Measurements from ENCODE around the gene ATMIN.

ATMIN gene

DNA sequence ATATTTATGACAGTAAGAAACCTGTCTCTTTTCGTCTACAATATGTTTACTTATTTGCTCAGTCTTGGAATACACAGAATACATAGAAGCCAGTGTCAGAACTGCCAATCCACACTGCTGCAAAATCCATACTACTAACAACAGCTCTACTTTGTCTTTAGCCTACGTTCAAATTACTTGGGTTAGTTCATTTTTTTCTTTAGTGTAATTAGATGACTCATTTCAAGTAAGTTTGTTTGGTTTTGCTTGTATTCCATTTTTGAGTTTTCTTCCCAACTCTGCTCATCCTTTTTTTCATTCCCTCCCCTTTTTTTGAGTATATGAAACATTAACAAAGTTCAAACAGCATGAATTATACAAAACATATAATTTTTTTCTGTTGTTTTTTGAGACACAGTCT, 45.8 kb upstream of the ATMIN start:
- H3K27me3 ChIP-seq (ENCODE audit: insufficient read depth, low read length, poor library complexity), result no peaks in the 10 kb centered on the region
- H3K27ac ChIP-seq (ENCODE audit: low read length), result no peak overlapping the region
- no peak overlapping the region for H2AFZ ChIP-seq (ENCODE audit: low read depth, low read length)
- peaks cover 18% of the 10 kb centered on the region; the same call in 1 of the 2 replicates for H3K36me3 ChIP-seq (ENCODE audit: insufficient read depth, low read length)
- H3K9ac ChIP-seq (ENCODE audit: low read depth, low read length), result no peak overlapping the region
- no peak for ATAC-seq (ENCODE audit: insufficient read depth, low read depth)
- no peak overlapping the region for H3K4me3 ChIP-seq (ENCODE audit: low read depth in 1 of 2, low read length in 2 of 2)
- peaks cover 96% of the 10 kb centered on the region for H3K79me2 ChIP-seq (ENCODE audit: insufficient read depth, low read length)
- no peaks in the 10 kb centered on the region for H3K9me3 ChIP-seq (ENCODE audit: insufficient read depth, low read length, severe bottlenecking)
- peaks cover 32% of the 10 kb centered on the region; the same call in 1 of the 2 replicates for H4K20me1 ChIP-seq (ENCODE audit: insufficient read depth, low read length)
- no peaks in the 10 kb centered on the region for H3K4me1 ChIP-seq (ENCODE audit: insufficient read depth, low read length)
- TF ChIP-seq, protein P1, sequence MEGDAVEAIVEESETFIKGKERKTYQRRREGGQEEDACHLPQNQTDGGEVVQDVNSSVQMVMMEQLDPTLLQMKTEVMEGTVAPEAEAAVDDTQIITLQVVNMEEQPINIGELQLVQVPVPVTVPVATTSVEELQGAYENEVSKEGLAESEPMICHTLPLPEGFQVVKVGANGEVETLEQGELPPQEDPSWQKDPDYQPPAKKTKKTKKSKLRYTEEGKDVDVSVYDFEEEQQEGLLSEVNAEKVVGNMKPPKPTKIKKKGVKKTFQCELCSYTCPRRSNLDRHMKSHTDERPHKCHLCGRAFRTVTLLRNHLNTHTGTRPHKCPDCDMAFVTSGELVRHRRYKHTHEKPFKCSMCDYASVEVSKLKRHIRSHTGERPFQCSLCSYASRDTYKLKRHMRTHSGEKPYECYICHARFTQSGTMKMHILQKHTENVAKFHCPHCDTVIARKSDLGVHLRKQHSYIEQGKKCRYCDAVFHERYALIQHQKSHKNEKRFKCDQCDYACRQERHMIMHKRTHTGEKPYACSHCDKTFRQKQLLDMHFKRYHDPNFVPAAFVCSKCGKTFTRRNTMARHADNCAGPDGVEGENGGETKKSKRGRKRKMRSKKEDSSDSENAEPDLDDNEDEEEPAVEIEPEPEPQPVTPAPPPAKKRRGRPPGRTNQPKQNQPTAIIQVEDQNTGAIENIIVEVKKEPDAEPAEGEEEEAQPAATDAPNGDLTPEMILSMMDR (IDR thresholded peaks at IDR 0.05; ENCODE audit: borderline replicate concordance, extremely low read depth, low read length, poor library complexity, severe bottlenecking), result no peak
- TF ChIP-seq EZH2 (IDR thresholded peaks at IDR 0.05; ENCODE audit: borderline replicate concordance, low read depth, low read length, severe bottlenecking), result no peak
- DNase-seq, result no peak
- no peak overlapping the region for H3K4me2 ChIP-seq (ENCODE audit: insufficient read depth, low read length)

DNA sequence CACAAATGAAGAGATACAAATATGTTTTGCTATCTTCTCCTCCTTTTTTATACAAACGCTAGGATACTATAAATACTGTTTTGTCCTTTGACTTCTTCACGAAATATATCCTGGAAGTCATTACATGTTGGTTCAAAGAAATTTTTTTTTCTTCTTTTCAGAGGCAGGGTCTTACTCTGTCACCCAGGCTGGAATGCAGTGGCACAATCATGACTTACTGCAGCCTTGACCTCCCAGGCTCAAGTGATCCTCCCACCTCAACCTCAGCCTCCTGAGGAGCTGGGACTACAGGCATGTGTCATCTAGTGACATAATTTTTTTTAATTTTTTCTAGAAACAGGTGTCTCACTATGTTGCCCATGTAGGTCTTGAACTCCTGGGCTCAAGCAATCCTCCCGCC, 45.1 kb upstream of the ATMIN start:
- no peak overlapping the region for H2AFZ ChIP-seq (ENCODE audit: low read depth, low read length)
- no peaks in the 10 kb centered on the region for H3K4me1 ChIP-seq (ENCODE audit: insufficient read depth, low read length)
- peaks cover 98% of the 10 kb centered on the region for H3K79me2 ChIP-seq (ENCODE audit: insufficient read depth, low read length)
- no peak for ATAC-seq (ENCODE audit: insufficient read depth, low read depth)
- H3K9me3 ChIP-seq (ENCODE audit: insufficient read depth, low read length, severe bottlenecking), result no peaks in the 10 kb centered on the region
- H3K4me3 ChIP-seq (ENCODE audit: low read depth in 1 of 2, low read length in 2 of 2), result no peak overlapping the region
- H3K27ac ChIP-seq (ENCODE audit: low read length), result no peak overlapping the region
- no peak overlapping the region for H3K9ac ChIP-seq (ENCODE audit: low read depth, low read length)
- peaks cover 32% of the 10 kb centered on the region; the same call in 1 of the 2 replicates for H4K20me1 ChIP-seq (ENCODE audit: insufficient read depth, low read length)
- H3K27me3 ChIP-seq (ENCODE audit: insufficient read depth, low read length, poor library complexity), result no peaks in the 10 kb centered on the region
- peaks cover 24% of the 10 kb centered on the region; the same call in 1 of the 2 replicates for H3K36me3 ChIP-seq (ENCODE audit: insufficient read depth, low read length)
- H3K4me2 ChIP-seq (ENCODE audit: insufficient read depth, low read length), result no peak overlapping the region
- TF ChIP-seq, protein P1 (IDR thresholded peaks at IDR 0.05; ENCODE audit: borderline replicate concordance, extremely low read depth, low read length, poor library complexity, severe bottlenecking), result no peak
- no peak for TF ChIP-seq EZH2 (IDR thresholded peaks at IDR 0.05; ENCODE audit: borderline replicate concordance, low read depth, low read length, severe bottlenecking)
- DNase-seq, result no peak

DNA sequence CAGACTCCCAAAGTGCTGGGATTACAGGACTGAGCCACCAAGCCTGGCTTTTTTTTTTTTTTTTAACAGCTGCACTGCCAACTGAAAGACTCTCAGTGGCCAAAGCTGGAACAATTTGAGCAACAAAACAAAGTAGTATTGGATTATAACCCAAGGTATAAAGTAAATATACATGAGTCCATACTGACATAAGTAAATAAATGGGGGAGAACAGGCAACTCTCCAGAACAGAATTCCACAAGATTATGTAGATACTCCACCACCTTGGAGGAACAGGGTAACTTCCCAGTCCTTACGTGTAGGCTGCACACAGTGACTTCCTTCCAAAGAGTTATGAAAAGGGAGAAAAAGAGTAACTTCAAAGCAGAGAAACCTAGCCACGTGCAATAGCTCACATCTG, 44.7 kb upstream of the ATMIN start:
- H3K79me2 ChIP-seq (ENCODE audit: insufficient read depth, low read length), result peaks cover 98% of the 10 kb centered on the region
- no peak for DNase-seq
- H3K4me2 ChIP-seq (ENCODE audit: insufficient read depth, low read length), result no peak overlapping the region
- TF ChIP-seq, protein P1 (IDR thresholded peaks at IDR 0.05; ENCODE audit: borderline replicate concordance, extremely low read depth, low read length, poor library complexity, severe bottlenecking), result no peak
- TF ChIP-seq EZH2 (IDR thresholded peaks at IDR 0.05; ENCODE audit: borderline replicate concordance, low read depth, low read length, severe bottlenecking), result no peak
- peaks cover 24% of the 10 kb centered on the region; the same call in 1 of the 2 replicates for H3K36me3 ChIP-seq (ENCODE audit: insufficient read depth, low read length)
- H3K9me3 ChIP-seq (ENCODE audit: insufficient read depth, low read length, severe bottlenecking), result no peaks in the 10 kb centered on the region
- H4K20me1 ChIP-seq (ENCODE audit: insufficient read depth, low read length), result peaks cover 32% of the 10 kb centered on the region; the same call in 1 of the 2 replicates
- H3K9ac ChIP-seq (ENCODE audit: low read depth, low read length), result no peak overlapping the region
- H3K27ac ChIP-seq (ENCODE audit: low read length), result no peak overlapping the region
- ATAC-seq (ENCODE audit: insufficient read depth, low read depth), result no peak
- no peaks in the 10 kb centered on the region for H3K27me3 ChIP-seq (ENCODE audit: insufficient read depth, low read length, poor library complexity)
- no peak overlapping the region for H3K4me3 ChIP-seq (ENCODE audit: low read depth in 1 of 2, low read length in 2 of 2)
- H3K4me1 ChIP-seq (ENCODE audit: insufficient read depth, low read length), result no peaks in the 10 kb centered on the region
- H2AFZ ChIP-seq (ENCODE audit: low read depth, low read length), result no peak overlapping the region
